GM18870 (cell line): Measurements from ENCODE around the gene FAM24A.

Experiments used
- ATAC-seq: cut with Tn5 transposase; IDR thresholded peaks from one replicate; pipeline ENCODE4 v1.9.1; 2021; ENCODE audit warnings: moderate library complexity; ENCODE audit not compliant: unreplicated experiment

Gene FAM24A

GRCh38 chr10:122930140-122930539, 19.7 kb downstream of the FAM24A start:
- no peak for ATAC-seq

GRCh38 chr10:122931088-122931906, 20.9 kb downstream of the FAM24A start:
- ATAC-seq: no peak

GRCh38 chr10:122939133-122939855, 28.9 kb downstream of the FAM24A start:
- no peak for ATAC-seq

- ATAC-seq: no peak
Measured at GRCh38 chr10:122939856-122940543, 29.6 kb downstream of the FAM24A start.

- no peak for ATAC-seq
Measured at GRCh38 chr10:122949296-122949695, 38.9 kb downstream of the FAM24A start.

- peak; percentile 91 for ATAC-seq
Measured at GRCh38 chr10:122953902-122954730, 43.7 kb downstream of the FAM24A start, which contains the start of gene C10orf88. C10orf88 (minus strand) TSS chr10:122954227; CDS start chr10:122954178, 49 bp downstream.

GRCh38 chr10:122954731-122955050, 44.3 kb downstream of the FAM24A start:
- ATAC-seq: no peak

- ATAC-seq: no peak
Measured at GRCh38 chr10:122955892-122956291, 45.5 kb downstream of the FAM24A start.

GRCh38 chr10:122957474-122957873, 47.1 kb downstream of the FAM24A start:
- no peak for ATAC-seq

GRCh38 chr10:122962405-122962804, 52.0 kb downstream of the FAM24A start:
- no peak for ATAC-seq
